Activated naive CD4-positive, alpha-beta T cell treated with anti-CD3 and anti-CD28 coated beads for 36 hours (primary cell): Measurements from ENCODE around the gene CDH22. TPM values are rescaled to one million over a fixed set of nuclear protein-coding genes. Genes with fewer than 3 reads are reported as not detected.

ENCODE experiments used
- CTCF ChIA-PET: fragments of 350-600 bp; sonication (Branson Sonifier 250); formaldehyde crosslinking; loops from one replicate; lab custom pipeline; 2021; ENCODE audit warnings: antibody characterized with exemption; lab: Charles Lee
- DNase-seq: peaks from one replicate; pipeline ENCODE4 v3.0.0-alpha.2; 2020
- H3K27ac Mint-ChIP-seq: one replicate; pipeline ENCODE4 v1.8.0; 2021; ENCODE audit warnings: mild to moderate bottlenecking, mixed read lengths
- H3K27me3 Mint-ChIP-seq: one replicate; pipeline ENCODE4 v1.8.0; 2021; ENCODE audit warnings: low read depth, mixed read lengths
- H3K36me3 Mint-ChIP-seq: one replicate; pipeline ENCODE4 v1.8.0; 2021; ENCODE audit warnings: low read depth, mixed read lengths
- H3K4me1 Mint-ChIP-seq: one replicate; pipeline ENCODE4 v1.8.0; 2021; ENCODE audit warnings: low read depth, mixed read lengths
- H3K4me3 Mint-ChIP-seq: one replicate; pipeline ENCODE4 v1.8.0; 2021; ENCODE audit warnings: mild to moderate bottlenecking, moderate library complexity, mixed read lengths
- H3K9me3 Mint-ChIP-seq: one replicate; pipeline ENCODE4 v1.8.0; 2021; ENCODE audit warnings: mixed read lengths
- intact Hi-C: fragments of 100-400 bp; cut with micrococcal nuclease; formaldehyde crosslinking; loops from one replicate; pipeline ENCODE4 v1.15.1; 2023
- total RNA-seq, 2 experiments: library from RNA; stranded (reverse); gene quantifications; one replicate each; pipeline ENCODE4 v1.2.3, GENCODE V29; 2021

Gene CDH22
- total RNA-seq, 2 experiments from 2014 or later = 0.07 TPM; not detected in 1

GRCh38 chr20:46341074-46342009, 33.0 kb upstream of the CDH22 start:
- CTCF ChIA-PET = interaction anchor here (1.5 kb wide), 1 partner anchor 34 kb away, joined by 3 read pairs; no protein-coding TSS in a partner anchor
- Mint-ChIP-seq H3K9me3 (no peaks in the 10 kb centered on the region), H3K4me3 (no peak overlapping the region), H3K27me3 (peaks cover 5% of the 10 kb centered on the region), H3K27ac (no peak overlapping the region), H3K36me3 (peaks cover 4% of the 10 kb centered on the region), H3K4me1 (peaks cover 21% of the 10 kb centered on the region)
- intact Hi-C loops = no loop called here
- no peak for DNase-seq

- H3K36me3 Mint-ChIP-seq = no peaks in the 10 kb centered on the region
- no peak overlapping the region for H3K4me3 Mint-ChIP-seq
These were observed 30.7 kb upstream of the CDH22 start for GRCh38 chr20:46339037-46339436.

GRCh38 chr20:46336735-46337134, 28.4 kb upstream of the CDH22 start:
- CTCF ChIA-PET = no interaction called here
- Mint-ChIP-seq H3K4me3 (no peak overlapping the region), H3K27ac (no peak overlapping the region), H3K9me3 (no peaks in the 10 kb centered on the region), H3K36me3 (no peaks in the 10 kb centered on the region), H3K4me1 (no peaks in the 10 kb centered on the region), H3K27me3 (peaks cover 9% of the 10 kb centered on the region)
- intact Hi-C loops = no loop called here
- no peak for DNase-seq

More at GRCh38 chr20:46339037-46339436, 30.7 kb upstream of the CDH22 start:
- DNase-seq = no peak
- intact Hi-C loops = no loop called here
- CTCF ChIA-PET = interaction anchor here (0.6 to 1.1 kb wide), 2 partner anchors 9 to 368 kb away, joined by 4 read pairs; no protein-coding TSS in a partner anchor
- Mint-ChIP-seq H3K4me1 (peaks cover 11% of the 10 kb centered on the region), H3K27me3 (peaks cover 10% of the 10 kb centered on the region), H3K27ac (no peak overlapping the region), H3K9me3 (no peaks in the 10 kb centered on the region)

- no peaks in the 10 kb centered on the region for H3K36me3 Mint-ChIP-seq
These were observed 26.1 kb upstream of the CDH22 start for GRCh38 chr20:46334303-46334904.

GRCh38 chr20:46333161-46333991, 25.1 kb upstream of the CDH22 start:
- CTCF ChIA-PET = interaction anchor here (0.6 to 1.6 kb wide), 3 partner anchors 11 to 242 kb away, joined by 3 to 8 read pairs (median 4); no protein-coding TSS in a partner anchor
- intact Hi-C loops = no loop called here
- Mint-ChIP-seq H3K36me3 (no peaks in the 10 kb centered on the region), H3K27me3 (peaks cover 13% of the 10 kb centered on the region), H3K9me3 (no peaks in the 10 kb centered on the region), H3K4me3 (no peak overlapping the region), H3K27ac (no peak overlapping the region), H3K4me1 (no peaks in the 10 kb centered on the region)
- DNase-seq = no peak

More at GRCh38 chr20:46334303-46334904, 26.1 kb upstream of the CDH22 start:
- CTCF ChIA-PET = interaction anchor here (0.6 kb wide), 1 partner anchor 241 kb away, joined by 3 read pairs; no protein-coding TSS in a partner anchor
- DNase-seq = no peak
- no peak overlapping the region for H3K27ac Mint-ChIP-seq
- peaks cover 12% of the 10 kb centered on the region for H3K27me3 Mint-ChIP-seq
- H3K9me3 Mint-ChIP-seq = no peaks in the 10 kb centered on the region
- intact Hi-C loops = no loop called here
- no peak overlapping the region for H3K4me3 Mint-ChIP-seq
- H3K4me1 Mint-ChIP-seq = no peaks in the 10 kb centered on the region

- Mint-ChIP-seq H3K4me1 (no peaks in the 10 kb centered on the region), H3K36me3 (no peaks in the 10 kb centered on the region), H3K27ac (no peak overlapping the region), H3K27me3 (peaks cover 13% of the 10 kb centered on the region), H3K9me3 (no peaks in the 10 kb centered on the region), H3K4me3 (no peak overlapping the region)
- DNase-seq = no peak
- intact Hi-C loops = no loop called here
- CTCF ChIA-PET = interaction anchor here (1.5 to 1.6 kb wide), 2 partner anchors 10 to 16 kb away, joined by 4 to 8 read pairs; no protein-coding TSS in a partner anchor
These were observed 24.3 kb upstream of the CDH22 start for GRCh38 chr20:46332373-46333160.

GRCh38 chr20:46331611-46332361, 23.5 kb upstream of the CDH22 start:
- Mint-ChIP-seq H3K4me1 (no peaks in the 10 kb centered on the region), H3K27ac (no peak overlapping the region), H3K36me3 (no peaks in the 10 kb centered on the region), H3K4me3 (no peak overlapping the region), H3K9me3 (no peaks in the 10 kb centered on the region), H3K27me3 (peaks cover 13% of the 10 kb centered on the region)
- CTCF ChIA-PET = interaction anchor here (1.5 kb wide), 1 partner anchor 17 kb away, joined by 4 read pairs; no protein-coding TSS in a partner anchor
- intact Hi-C loops = no loop called here
- no peak for DNase-seq

- Mint-ChIP-seq H3K4me1 (no peaks in the 10 kb centered on the region), H3K27ac (no peak overlapping the region), H3K27me3 (peaks cover 13% of the 10 kb centered on the region), H3K36me3 (no peaks in the 10 kb centered on the region), H3K9me3 (no peaks in the 10 kb centered on the region), H3K4me3 (no peak overlapping the region)
- intact Hi-C loops = no loop called here
- no peak for DNase-seq
- CTCF ChIA-PET = interaction anchor here (0.6 kb wide), 1 partner anchor 20 kb away, joined by 3 read pairs; no protein-coding TSS in a partner anchor
These were observed 22.6 kb upstream of the CDH22 start for GRCh38 chr20:46330831-46331371.

- Mint-ChIP-seq H3K36me3 (no peaks in the 10 kb centered on the region), H3K27me3 (peaks cover 10% of the 10 kb centered on the region), H3K4me1 (no peaks in the 10 kb centered on the region), H3K9me3 (no peaks in the 10 kb centered on the region), H3K4me3 (no peak overlapping the region), H3K27ac (no peak overlapping the region)
- intact Hi-C loops = no loop called here
- CTCF ChIA-PET = interaction anchor here (0.6 kb wide), 1 partner anchor 19 kb away, joined by 3 read pairs; no protein-coding TSS in a partner anchor
- DNase-seq = no peak
These were observed 21.9 kb upstream of the CDH22 start for GRCh38 chr20:46330072-46330763.

GRCh38 chr20:46328200-46328882, 20.0 kb upstream of the CDH22 start:
- Mint-ChIP-seq H3K36me3 (no peaks in the 10 kb centered on the region), H3K27me3 (peaks cover 8% of the 10 kb centered on the region), H3K4me1 (no peaks in the 10 kb centered on the region), H3K27ac (no peak overlapping the region), H3K4me3 (no peak overlapping the region), H3K9me3 (no peaks in the 10 kb centered on the region)
- intact Hi-C loops = no loop called here
- DNase-seq = no peak
- CTCF ChIA-PET = interaction anchor here (0.6 kb wide), 1 partner anchor 343 kb away, joined by 3 read pairs; no protein-coding TSS in a partner anchor
